GM15510 (cell line): Measurements from ENCODE around the gene NAA11.

Experiments
- POLR2A ChIP-seq: IDR thresholded peaks from 3 replicates; pipeline ENCODE4 v1.6.1; 2011; ENCODE audit warnings: borderline replicate concordance; ENCODE audit not compliant: insufficient read length; ENCODE audit errors: extremely low read depth

NAA11 gene

DNA sequence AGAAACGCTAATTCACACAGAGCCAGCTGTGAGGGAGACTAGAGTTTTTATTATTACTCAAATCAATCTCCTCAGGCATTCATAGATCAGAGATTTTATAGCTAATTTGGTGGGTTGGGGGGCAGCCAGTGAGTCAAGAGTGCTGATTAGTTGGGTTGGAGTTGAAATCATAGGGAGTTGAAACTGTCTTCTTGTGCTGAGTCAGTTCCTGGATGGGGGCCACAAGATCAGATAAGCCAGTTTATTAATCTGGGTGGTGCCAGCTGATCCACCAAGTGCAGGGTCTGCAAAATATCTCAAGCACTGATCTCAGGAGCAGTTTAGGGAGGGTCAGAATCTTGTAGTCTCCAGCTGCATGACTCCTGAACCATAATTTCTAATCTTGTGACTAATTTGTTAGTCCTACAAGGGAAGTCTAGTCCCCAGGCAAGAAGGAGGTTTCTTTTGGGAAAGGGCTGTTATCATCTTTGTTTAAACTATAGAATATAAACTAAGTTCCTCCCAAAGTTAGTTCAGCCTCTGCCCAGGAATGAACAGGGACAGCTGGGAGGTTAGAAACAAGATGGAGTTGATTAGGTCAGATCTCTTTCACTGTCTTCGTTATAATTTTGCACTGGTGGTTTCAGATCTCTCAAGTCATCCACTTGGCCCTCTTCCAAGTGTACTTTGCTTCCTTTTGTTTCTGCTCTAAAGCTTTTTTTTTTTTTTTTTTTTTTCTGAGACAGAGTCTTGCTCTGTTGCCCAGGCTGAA lies 5.4 kb upstream of the NAA11 start:
- TF ChIP-seq POLR2A: no peak

DNA sequence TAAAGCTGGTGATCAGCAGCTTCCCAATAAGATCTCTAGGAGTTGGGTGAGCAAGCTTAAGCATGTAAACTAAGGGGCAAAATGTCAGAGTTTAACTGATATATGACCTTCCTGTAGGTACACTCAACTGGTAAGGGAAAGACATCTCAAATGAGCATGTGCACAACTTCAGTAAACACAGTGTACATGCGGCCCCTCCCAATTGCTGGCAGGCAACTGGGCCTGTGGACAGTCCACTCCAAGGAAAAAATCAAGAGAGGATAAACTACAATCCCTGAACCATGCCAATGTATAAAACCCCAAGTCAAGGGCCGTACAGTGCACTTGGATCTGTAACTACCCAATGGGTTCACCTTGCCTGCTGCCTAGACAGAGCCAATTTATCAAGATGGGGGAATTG lies 4.9 kb upstream of the NAA11 start:
- TF ChIP-seq POLR2A: no peak

DNA sequence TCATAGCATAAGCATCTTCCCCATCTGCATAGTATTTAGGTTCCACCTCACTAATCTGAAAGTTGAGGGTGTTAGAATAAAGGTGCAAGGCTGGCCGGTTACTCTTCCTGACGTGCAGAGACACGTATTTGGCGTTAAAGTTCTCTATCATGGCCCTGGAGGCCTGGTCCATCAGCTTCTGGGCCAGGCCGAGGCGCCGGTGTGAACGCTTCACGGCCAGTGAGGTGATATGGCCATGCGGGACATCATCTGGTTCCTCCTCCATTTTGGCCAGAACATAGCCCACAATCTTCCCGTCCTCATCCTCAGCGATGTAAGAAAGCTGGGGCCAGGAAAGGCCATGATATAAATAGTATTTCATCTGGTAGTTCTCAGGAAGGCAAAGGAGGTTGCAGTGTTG lies 425 bp downstream of the NAA11 start:
- no peak for TF ChIP-seq POLR2A

DNA sequence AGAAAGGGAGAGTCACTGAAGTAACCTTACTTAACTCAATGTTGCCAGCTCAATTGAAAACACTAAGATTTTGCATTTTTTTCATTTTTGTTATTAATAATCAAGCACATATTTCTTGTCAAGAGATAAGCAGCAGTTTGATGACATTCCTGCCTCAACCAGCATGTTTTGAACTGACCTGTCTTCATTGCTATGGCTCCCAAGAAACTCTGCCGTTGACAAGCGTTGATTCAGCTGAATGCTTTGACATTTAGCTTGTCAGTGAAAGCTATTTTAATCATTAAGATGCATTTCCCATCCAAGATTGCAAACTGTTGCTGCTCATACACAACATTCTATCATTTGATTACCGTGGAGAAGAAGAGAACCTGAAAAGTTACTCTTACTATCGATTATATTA lies 5.9 kb downstream of the NAA11 start:
- no peak for TF ChIP-seq POLR2A

DNA sequence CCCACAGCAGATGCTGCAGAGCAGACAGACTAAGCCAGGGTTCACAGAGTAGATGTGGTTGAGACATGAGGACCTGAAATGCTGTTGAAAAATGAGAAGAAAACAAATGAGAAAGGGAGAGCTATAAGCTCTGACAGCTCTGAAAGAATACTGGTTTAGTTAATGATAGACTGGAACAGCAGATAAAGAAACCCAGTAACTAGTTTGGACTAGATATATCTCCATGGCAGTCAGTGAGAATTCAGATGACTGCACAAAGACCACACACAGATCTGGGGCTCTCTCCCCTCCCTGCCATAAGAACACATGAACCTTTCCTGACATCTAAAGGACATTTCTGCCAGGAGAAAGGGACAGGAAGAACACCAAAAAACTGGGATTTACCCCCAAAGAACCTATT lies 8.2 kb downstream of the NAA11 start:
- TF ChIP-seq POLR2A: no peak

DNA sequence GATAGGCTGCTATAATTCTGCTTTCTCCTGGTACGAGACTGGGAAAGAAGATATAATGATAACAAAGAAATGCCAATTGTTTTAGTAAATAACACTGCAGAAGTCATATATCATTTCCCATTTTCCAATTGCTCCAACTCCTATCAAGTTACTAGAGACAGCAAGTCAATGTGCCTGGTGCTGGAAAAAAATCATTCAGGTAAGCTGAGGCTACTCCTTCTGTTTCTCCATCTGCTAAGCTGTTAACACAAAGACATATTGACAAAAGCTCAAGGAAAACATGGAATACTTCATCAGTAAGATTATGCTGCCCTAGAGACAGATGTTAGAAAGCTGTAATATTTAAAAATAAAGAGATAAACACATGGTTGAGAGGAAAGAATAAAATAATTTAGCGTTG lies 10.0 kb downstream of the NAA11 start:
- TF ChIP-seq POLR2A: no peak

DNA sequence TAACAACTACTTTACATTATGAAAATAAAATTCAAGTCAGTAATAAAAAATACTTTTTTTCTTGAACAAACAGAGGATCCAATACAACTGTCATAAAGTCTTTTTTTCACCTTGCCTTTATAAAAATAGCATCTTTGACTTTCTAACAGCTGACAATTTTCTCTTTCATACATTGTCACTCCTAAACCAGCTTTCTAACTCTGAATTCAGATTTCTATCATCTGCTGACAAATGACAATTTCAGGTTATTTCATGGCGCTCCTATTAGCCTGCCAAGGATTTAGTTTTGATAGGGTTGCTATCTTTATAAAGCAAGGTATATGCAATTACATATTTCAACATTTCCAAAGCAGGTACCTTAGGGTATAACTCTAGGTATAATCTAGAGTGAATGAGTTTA lies 14.6 kb downstream of the NAA11 start:
- no peak for TF ChIP-seq POLR2A

DNA sequence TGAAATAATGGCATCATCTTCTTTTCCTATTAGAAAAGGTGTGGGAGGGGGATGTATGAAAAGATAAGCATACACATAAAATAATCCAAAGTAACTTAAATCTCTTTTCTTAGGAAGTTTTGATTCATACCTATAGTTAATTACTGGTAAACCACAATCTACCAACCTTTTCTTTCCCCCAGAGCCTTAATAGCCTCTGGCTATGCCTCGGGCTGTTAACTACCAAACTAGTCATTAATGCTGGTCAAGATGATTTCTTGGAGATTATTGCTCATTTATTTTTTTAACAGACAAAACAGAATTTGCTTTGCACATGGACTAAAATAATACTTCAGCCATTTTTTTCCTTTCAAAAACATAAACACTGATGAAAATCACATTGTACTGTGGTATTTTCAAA lies 16.9 kb downstream of the NAA11 start:
- TF ChIP-seq POLR2A: no peak

DNA sequence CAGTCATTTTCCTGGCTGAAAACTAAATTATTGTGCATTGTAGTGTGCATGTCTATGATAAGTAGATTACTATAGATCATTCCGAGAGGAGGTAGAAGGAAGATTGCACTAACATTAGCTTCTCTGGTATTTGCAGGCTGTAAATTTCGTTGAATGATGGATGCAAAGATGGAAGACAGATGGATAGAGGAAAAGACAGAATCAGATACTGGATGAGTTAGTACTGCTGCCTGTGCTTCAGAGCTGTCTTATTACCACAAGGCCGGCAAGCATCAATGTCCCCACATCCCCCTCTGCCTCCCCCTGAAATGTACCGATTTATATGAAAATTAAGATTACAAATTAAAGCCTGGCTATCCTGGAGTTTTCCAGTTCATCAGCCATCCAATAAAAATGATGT lies 17.7 kb downstream of the NAA11 start:
- no peak for TF ChIP-seq POLR2A

DNA sequence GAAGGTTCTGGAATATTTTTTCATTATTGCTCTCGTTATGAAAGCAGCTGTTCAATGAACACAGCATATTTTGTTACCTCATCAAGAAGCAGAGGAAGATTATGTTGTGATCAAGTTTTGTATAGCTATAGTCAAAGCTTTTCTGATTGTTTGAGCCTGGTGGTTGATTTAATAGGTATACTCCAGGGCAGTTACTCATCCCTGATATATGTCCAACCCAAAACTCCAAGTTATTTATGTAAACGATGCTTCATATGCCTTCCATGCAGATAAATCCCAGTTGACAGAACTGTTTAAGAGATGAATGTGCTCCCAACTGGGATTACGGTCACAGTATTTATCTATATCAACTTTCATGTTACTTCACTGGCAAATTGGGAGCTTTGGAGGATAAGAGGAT lies 19.1 kb downstream of the NAA11 start:
- no peak for TF ChIP-seq POLR2A

DNA sequence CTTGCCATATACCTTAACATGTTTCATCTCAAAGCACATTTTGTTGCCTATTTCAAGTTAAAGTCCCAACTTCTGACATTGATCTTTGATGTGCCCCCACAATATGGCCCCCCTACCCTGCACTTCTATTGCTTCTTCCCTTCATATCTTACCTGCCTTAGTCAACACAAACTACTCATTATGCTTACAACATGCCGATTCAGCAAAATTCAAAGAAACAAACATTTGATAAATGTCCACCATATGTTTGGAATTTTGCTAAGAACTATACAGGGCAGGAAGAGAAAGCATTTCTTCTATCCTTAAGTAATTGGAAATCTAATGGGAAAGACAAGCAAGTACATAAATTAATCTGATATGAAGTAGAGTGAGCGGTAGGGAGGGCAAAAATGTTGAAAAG lies 25.6 kb downstream of the NAA11 start:
- TF ChIP-seq POLR2A: no peak

DNA sequence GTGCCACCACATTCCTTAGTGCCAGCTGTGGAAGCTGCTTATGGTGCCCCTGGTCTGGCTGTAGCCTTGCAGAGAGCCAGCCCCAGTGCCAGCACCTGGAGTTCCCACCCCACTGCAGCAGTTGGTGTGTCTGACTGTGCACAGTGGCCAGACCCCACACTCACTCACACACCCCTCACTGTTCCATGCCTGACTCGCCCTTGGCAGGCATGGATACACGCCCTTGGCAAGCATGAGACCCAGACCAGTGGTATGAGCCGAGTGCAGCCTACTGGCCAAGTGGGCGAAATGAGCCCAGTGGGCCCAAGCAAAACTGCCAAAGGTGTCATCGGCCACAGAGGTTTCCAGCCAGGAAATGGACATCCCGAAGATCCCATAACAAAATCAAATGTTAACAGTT lies 27.4 kb downstream of the NAA11 start:
- TF ChIP-seq POLR2A: no peak

DNA sequence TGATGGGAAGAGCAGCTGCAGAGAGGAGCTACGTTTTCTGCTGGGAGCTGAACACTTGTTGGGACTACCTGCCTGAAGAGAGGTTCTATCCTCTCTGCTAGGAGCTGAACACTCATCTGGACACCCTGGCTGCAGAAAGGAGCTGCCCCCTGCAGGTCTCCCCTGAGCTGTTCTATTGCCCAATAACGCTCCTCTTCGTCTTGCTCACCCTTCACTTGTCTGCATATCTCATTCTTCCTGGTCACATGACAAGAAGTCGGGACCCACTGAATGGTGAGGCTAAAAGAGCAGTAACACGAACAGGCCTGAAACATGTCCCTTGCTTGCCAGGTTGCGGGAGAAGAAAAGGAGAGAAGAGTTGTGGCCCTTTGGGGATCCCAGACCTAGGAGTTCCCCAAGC lies 27.8 kb downstream of the NAA11 start:
- no peak for TF ChIP-seq POLR2A

DNA sequence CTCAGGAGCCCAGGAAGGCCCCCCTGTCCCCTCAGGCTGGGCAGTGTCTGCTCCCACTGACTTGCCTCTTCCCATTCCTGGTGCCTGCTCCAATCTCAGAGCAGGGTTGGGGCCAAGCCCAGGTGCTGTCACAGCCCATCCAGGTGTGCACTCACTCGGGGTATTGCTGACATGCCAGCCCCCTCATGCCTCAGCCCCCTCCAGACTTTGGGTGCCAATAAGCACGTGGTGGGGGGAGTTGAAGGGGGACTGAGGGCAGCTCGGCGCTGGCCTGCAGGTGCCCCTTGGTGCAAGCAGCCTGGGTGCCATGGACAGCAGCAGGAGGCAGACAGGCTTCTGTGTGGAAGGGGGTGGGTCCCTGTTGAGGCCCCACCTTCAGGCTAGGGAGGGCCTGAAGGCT lies 28.4 kb downstream of the NAA11 start:
- no peak for TF ChIP-seq POLR2A

DNA sequence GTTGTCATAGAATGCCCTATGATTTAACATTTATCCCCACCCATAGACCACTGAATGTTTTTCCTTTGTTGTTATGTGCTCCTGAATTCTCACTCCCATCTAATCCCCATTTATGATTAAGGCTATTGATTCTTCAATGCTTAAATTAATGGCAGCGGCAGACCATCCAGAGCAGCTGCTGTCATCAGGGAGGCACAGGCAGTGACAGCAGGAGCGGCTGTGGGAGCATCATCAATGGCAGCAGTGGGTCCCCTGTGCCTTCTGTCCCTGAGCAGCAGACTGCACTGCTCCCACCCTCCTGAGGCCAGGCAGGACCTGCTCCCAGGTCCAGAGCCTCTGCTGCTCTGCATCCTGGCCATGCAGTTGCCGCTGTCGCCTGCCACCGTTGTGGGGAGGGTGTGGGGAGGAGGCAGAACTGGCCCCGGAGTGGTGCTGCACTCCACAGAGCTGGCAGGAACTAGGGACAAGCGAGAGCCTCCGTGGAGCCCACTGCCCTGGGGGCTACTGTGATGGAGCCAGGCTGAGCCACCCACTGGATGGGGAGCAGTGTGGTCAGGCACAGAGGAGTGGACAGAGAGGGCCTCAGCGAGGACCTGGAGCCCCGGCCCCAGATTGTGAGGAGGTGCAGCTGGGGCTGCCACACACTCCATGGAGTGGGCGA lies 29.0 kb downstream of the NAA11 start:
- no peak for TF ChIP-seq POLR2A

DNA sequence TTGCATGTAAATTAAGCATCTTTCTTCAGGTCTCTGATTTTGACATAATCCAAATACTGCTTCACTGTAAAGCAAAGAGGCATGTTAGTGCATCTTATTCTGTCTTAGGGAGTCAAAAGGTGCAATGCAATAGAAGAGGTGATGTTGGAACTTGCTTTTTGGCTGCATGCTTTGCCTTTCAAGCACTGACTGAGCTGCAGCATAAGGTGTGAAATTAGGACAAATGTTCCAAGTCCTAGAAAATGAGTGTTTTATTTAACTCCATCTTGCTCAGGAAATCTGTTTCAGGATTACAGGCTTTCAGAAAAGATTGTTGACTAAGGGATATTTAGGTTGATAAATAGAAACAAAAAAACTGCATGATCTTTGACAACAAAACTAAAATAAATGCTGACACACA lies 30.8 kb downstream of the NAA11 start:
- no peak for TF ChIP-seq POLR2A
